ENCODE data around the gene PLXNA1. TPM values are rescaled to one million over a fixed set of nuclear protein-coding genes. Genes with fewer than 3 reads are reported as not detected.

Gene PLXNA1
- total RNA-seq, 2 donors from 2014 or later = 66.3 to 79.4 TPM

- H3K27ac Mint-ChIP-seq = no peak overlapping the region
- H3K36me3 Mint-ChIP-seq (ENCODE audit: low read depth) = no peaks in the 10 kb centered on the region
- no peak for DNase-seq
- Histone ChIP-seq H3K27ac (ENCODE audit: low read depth, low read length) (no peak overlapping the region), H3K36me3 (ENCODE audit: control insufficient read depth, insufficient read depth, low read length) (no peaks in the 10 kb centered on the region), H3K9ac (ENCODE audit: extremely low read depth, low read length, poor library complexity, severe bottlenecking) (no peak overlapping the region), H3K27me3 (ENCODE audit: control insufficient read depth, insufficient read depth, low read length, poor library complexity, severe bottlenecking) (no peaks in the 10 kb centered on the region), H3K4me1 (ENCODE audit: control insufficient read depth, insufficient read depth, low read length) (no peaks in the 10 kb centered on the region), H3K9me3 (ENCODE audit: control insufficient read depth, low read length) (no peaks in the 10 kb centered on the region), H3K4me3 (ENCODE audit: low read length) (no peak overlapping the region)
- H3K4me3 Mint-ChIP-seq = no peak overlapping the region
- TF ChIP-seq CTCF (conservative IDR thresholded peaks at IDR 0.05) = no peak
- peaks cover 14% of the 10 kb centered on the region for H3K4me1 Mint-ChIP-seq
- 92 to 94% methylated on average over 9 to 11 of the region's 11 CpGs for WGBS, 2 experiments (ENCODE audit: insufficient coverage in 1 of 2, insufficient read length in 1 of 2)
- H3K9me3 Mint-ChIP-seq = no peaks in the 10 kb centered on the region
- H3K27me3 Mint-ChIP-seq (ENCODE audit: insufficient read depth) = no peaks in the 10 kb centered on the region
Observed at GRCh38 chr3:126961791-126962461, 21.0 kb upstream of the PLXNA1 start.

GRCh38 chr3:126962756-126963155, 20.2 kb upstream of the PLXNA1 start:
- 90 to 92% methylated on average over 8 of the region's 8 CpGs for WGBS, 2 experiments (ENCODE audit: insufficient coverage in 1 of 2, insufficient read length in 1 of 2)
- Histone ChIP-seq H3K36me3 (ENCODE audit: control insufficient read depth, insufficient read depth, low read length) (no peaks in the 10 kb centered on the region), H3K9me3 (ENCODE audit: control insufficient read depth, low read length) (no peaks in the 10 kb centered on the region), H3K4me1 (ENCODE audit: control insufficient read depth, insufficient read depth, low read length) (no peaks in the 10 kb centered on the region), H3K27ac (ENCODE audit: low read depth, low read length) (no peak overlapping the region), H3K4me3 (ENCODE audit: low read length) (no peak overlapping the region), H3K9ac (ENCODE audit: extremely low read depth, low read length, poor library complexity, severe bottlenecking) (no peak overlapping the region), H3K27me3 (ENCODE audit: control insufficient read depth, insufficient read depth, low read length, poor library complexity, severe bottlenecking) (no peaks in the 10 kb centered on the region)
- no peak for DNase-seq
- Mint-ChIP-seq H3K4me1 (peaks cover 14% of the 10 kb centered on the region), H3K4me3 (no peak overlapping the region), H3K27ac (no peak overlapping the region), H3K9me3 (no peaks in the 10 kb centered on the region), H3K36me3 (ENCODE audit: low read depth) (no peaks in the 10 kb centered on the region), H3K27me3 (ENCODE audit: insufficient read depth) (no peaks in the 10 kb centered on the region)
- TF ChIP-seq CTCF (conservative IDR thresholded peaks at IDR 0.05) = no peak

GRCh38 chr3:126963261-126964190, 19.4 kb upstream of the PLXNA1 start:
- no peak overlapping the region for H3K27ac ChIP-seq (ENCODE audit: low read depth, low read length)
- no peak overlapping the region for H3K4me3 ChIP-seq (ENCODE audit: low read length)
- Mint-ChIP-seq H3K27me3 (ENCODE audit: insufficient read depth) (no peaks in the 10 kb centered on the region), H3K4me1 (peaks cover 18% of the 10 kb centered on the region), H3K9me3 (no peaks in the 10 kb centered on the region), H3K4me3 (no peak overlapping the region), H3K27ac (no peak overlapping the region), H3K36me3 (ENCODE audit: low read depth) (no peaks in the 10 kb centered on the region)
- H3K27me3 ChIP-seq (ENCODE audit: control insufficient read depth, insufficient read depth, low read length, poor library complexity, severe bottlenecking) = no peaks in the 10 kb centered on the region
- 91 to 97% methylated on average over 4 to 7 of the region's 7 CpGs for WGBS, 2 experiments (ENCODE audit: insufficient coverage in 1 of 2, insufficient read length in 1 of 2)
- H3K9me3 ChIP-seq (ENCODE audit: control insufficient read depth, low read length) = no peaks in the 10 kb centered on the region
- DNase-seq = no peak
- no peaks in the 10 kb centered on the region for H3K36me3 ChIP-seq (ENCODE audit: control insufficient read depth, insufficient read depth, low read length)
- H3K4me1 ChIP-seq (ENCODE audit: control insufficient read depth, insufficient read depth, low read length) = peaks cover 2% of the 10 kb centered on the region
- no peak overlapping the region for H3K9ac ChIP-seq (ENCODE audit: extremely low read depth, low read length, poor library complexity, severe bottlenecking)
- TF ChIP-seq CTCF (conservative IDR thresholded peaks at IDR 0.05) = no peak
